ENCODE data around the gene C16orf92. TPM values are rescaled to one million over a fixed set of nuclear protein-coding genes. Genes with fewer than 3 reads are reported as not detected.

C16orf92 gene
- total RNA-seq, 4 donors from 2014 or later = not detected

DNA sequence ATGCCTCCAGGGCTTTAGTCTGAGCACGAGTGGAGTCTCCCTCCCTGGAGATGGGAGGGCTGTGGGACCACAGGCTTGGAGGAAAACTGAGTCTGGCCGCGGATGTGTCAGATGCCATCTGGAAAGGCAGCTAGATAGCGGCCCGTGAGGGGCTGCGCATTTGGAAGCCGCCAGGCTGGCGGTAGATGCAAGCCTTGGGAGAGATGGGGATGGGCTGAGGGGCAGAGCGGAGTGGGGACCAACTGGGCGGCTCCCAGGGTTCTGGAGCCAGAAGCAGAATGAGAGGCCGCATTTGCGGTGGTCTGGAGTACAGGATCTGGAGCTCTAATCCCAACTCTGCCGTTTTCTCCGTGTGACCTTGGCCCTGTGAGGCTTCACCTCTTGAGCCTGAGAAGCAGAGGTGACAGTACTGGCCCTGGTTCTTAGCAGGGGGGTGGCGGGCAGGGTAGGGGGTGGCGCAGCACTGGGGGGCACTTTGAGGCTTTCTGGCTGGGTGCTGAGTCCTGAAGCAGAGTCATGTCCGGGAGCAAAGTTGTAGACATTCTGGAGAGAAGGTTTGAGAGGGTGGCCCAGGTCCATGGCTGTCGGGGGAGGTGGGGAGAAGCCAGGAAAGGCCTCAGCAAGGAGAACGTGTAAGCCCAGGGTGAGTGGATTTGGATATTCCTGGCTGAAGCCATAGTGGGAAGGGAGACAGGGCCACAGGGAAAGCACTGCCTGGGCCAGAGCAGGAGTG, 20.2 kb upstream of the C16orf92 start:
- DNase-seq = no peak
- 87 to 90% methylated on average over 18 to 19 of the region's 19 CpGs for WGBS, 2 donors
- intact Hi-C loops (cut with DNase I) = loop anchor here (5.0 kb wide), 1 partner anchor 305 kb away; no protein-coding TSS in a partner anchor
- Histone ChIP-seq H3K27ac (no peak overlapping the region), H3K27me3 (no peaks in the 10 kb centered on the region), H3K4me1 (no peaks in the 10 kb centered on the region), H3K4me3 (replicated peaks in 1 of 3) (no peak overlapping the region), H3K36me3 (peaks cover 0 to 2% of the 10 kb centered on the region in 2 donors), H3K9me3 (no peaks in the 10 kb centered on the region)
- TF ChIP-seq, protein P1, sequence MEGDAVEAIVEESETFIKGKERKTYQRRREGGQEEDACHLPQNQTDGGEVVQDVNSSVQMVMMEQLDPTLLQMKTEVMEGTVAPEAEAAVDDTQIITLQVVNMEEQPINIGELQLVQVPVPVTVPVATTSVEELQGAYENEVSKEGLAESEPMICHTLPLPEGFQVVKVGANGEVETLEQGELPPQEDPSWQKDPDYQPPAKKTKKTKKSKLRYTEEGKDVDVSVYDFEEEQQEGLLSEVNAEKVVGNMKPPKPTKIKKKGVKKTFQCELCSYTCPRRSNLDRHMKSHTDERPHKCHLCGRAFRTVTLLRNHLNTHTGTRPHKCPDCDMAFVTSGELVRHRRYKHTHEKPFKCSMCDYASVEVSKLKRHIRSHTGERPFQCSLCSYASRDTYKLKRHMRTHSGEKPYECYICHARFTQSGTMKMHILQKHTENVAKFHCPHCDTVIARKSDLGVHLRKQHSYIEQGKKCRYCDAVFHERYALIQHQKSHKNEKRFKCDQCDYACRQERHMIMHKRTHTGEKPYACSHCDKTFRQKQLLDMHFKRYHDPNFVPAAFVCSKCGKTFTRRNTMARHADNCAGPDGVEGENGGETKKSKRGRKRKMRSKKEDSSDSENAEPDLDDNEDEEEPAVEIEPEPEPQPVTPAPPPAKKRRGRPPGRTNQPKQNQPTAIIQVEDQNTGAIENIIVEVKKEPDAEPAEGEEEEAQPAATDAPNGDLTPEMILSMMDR (IDR thresholded peaks at IDR 0.05) = no peak
- TF ChIP-seq POLR2A (IDR thresholded peaks at IDR 0.05) = no peak

GRCh38 chr16:30003670-30004423, 19.2 kb upstream of the C16orf92 start:
- Histone ChIP-seq H3K27ac (no peak overlapping the region), H3K36me3 (peaks cover 0 to 2% of the 10 kb centered on the region in 2 donors), H3K27me3 (no peaks in the 10 kb centered on the region), H3K4me1 (no peaks in the 10 kb centered on the region), H3K4me3 (replicated peaks in 1 of 3) (no peak overlapping the region), H3K9me3 (no peaks in the 10 kb centered on the region)
- WGBS, 2 donors = 77 to 93% methylated on average over 15 to 17 of the region's 17 CpGs
- DNase-seq = no peak
- TF ChIP-seq, protein P1 (IDR thresholded peaks at IDR 0.05) = no peak
- TF ChIP-seq POLR2A (IDR thresholded peaks at IDR 0.05) = no peak
- intact Hi-C loops (cut with DNase I) = loop anchor here (5.0 kb wide), 1 partner anchor 307 kb away; no protein-coding TSS in a partner anchor

DNA sequence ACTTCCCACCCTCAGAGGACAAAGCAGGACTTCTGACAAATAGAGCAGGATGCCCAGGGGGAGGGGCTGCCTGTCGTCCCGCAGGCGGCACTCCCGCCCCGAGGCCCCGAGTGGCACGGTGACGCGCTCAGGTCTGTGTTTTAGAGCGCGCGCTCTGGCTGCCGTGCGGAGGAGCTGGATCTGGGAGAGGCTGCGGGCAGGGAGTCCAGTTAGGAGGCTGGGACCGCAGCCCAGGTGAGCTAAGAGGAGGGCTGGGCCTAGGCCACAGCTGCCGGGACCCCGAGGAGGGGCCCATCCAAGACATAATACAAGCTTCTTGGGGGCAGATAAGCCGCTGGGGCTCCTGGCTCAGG, 18.6 kb upstream of the C16orf92 start:
- intact Hi-C loops (cut with DNase I) = loop anchor here (5.0 kb wide), 1 partner anchor 307 kb away; no protein-coding TSS in a partner anchor
- no peak for TF ChIP-seq POLR2A (IDR thresholded peaks at IDR 0.05)
- TF ChIP-seq, protein P1 (IDR thresholded peaks at IDR 0.05) = no peak
- Histone ChIP-seq H3K27me3 (no peaks in the 10 kb centered on the region), H3K4me3 (replicated peaks in 1 of 3) (no peak overlapping the region), H3K27ac (no peak overlapping the region), H3K36me3 (peaks cover 0 to 2% of the 10 kb centered on the region in 2 donors), H3K9me3 (no peaks in the 10 kb centered on the region), H3K4me1 (no peaks in the 10 kb centered on the region)
- DNase-seq = no peak
- 73 to 81% methylated on average over 17 to 19 of the region's 19 CpGs for WGBS, 2 donors

GRCh38 chr16:30004811-30005242, 18.2 kb upstream of the C16orf92 start:
- intact Hi-C loops (cut with DNase I) = loop anchor here (5.0 kb wide), 1 partner anchor 308 kb away; no protein-coding TSS in a partner anchor
- no peak for DNase-seq
- Histone ChIP-seq H3K36me3 (peaks cover 0 to 2% of the 10 kb centered on the region in 2 donors), H3K4me3 (replicated peaks in 1 of 3) (no peak overlapping the region), H3K9me3 (no peaks in the 10 kb centered on the region), H3K27me3 (peaks cover under 1% of the 10 kb centered on the region), H3K4me1 (no peaks in the 10 kb centered on the region), H3K27ac (no peak overlapping the region)
- 67% methylated on average over 3 to 10 of the region's 11 CpGs for WGBS, 2 donors
- TF ChIP-seq POLR2A (IDR thresholded peaks at IDR 0.05) = no peak
- TF ChIP-seq, protein P1 (IDR thresholded peaks at IDR 0.05) = no peak
